ENCODE results near the gene DOHH. TPM values are rescaled to one million over a fixed set of nuclear protein-coding genes. Genes with fewer than 3 reads are reported as not detected.

DOHH gene
- total and polyA plus RNA-seq, 2 donors (not counting 3 experiments of a cell fraction or from before 2014, with no cell fraction given): 8.7 to 15.2 TPM

- no peak overlapping the region for H3K4me2 ChIP-seq (ENCODE audit: insufficient read depth, low read length)
- CTCF ChIA-PET: no interaction called here
These were observed 9.1 kb upstream of the DOHH start for GRCh38 chr19:3509566-3509989.

GRCh38 chr19:3508771-3509535 lies 8.5 kb upstream of the DOHH start:
- H3K27ac ChIP-seq (ENCODE audit: insufficient read depth, low read depth, low read length): peak overlapping the region; percentile 51
- CTCF ChIA-PET: no interaction called here
- H3K4me1 ChIP-seq (ENCODE audit: control insufficient read depth, extremely low read depth, insufficient read depth, low read length): peaks cover 10% of the 10 kb centered on the region
- H3K36me3 ChIP-seq (ENCODE audit: control insufficient read depth in 2 of 2, extremely low read depth in 1 of 2, insufficient read depth in 2 of 2, low read length in 2 of 2): peaks cover 0 to 10% of the 10 kb centered on the region in 2 experiments
- no TSS peak for BruUV-seq (replicated peaks)
- no peak overlapping the region for H2AFZ ChIP-seq (ENCODE audit: low read depth, low read length)
- DNase-seq (ENCODE audit: low read depth, low spot score) (no peak), FAIRE-seq (no peak)
- no peak overlapping the region for H3K4me2 ChIP-seq (ENCODE audit: insufficient read depth, low read length)
- no peaks in the 10 kb centered on the region for H3K9me3 ChIP-seq (replicated peaks; ENCODE audit: control insufficient read depth, insufficient read depth, low read length)
- no peak overlapping the region for H3K4me3 ChIP-seq (replicated peaks in 1 of 3; ENCODE audit: insufficient read depth in 1 of 3, low read depth in 1 of 3, low read length in 3 of 3)
- peaks cover 78% of the 10 kb centered on the region for H3K79me2 ChIP-seq (ENCODE audit: control insufficient read depth, insufficient read depth, low read length)
- intact Hi-C loops (cut with micrococcal nuclease) (no loop called here), dilution Hi-C loops (cut with MboI; ENCODE audit: extremely low pct_ligation_motif_present, low sequenced_read_pairs) (no loop called here)
- POLR2A ChIA-PET: no interaction called here
- no peaks in the 10 kb centered on the region for H4K20me1 ChIP-seq (replicated peaks; ENCODE audit: control insufficient read depth, extremely low read depth, insufficient read depth, low read length)
- no peak overlapping the region for H3K9ac ChIP-seq (replicated peaks; ENCODE audit: extremely low read depth, insufficient read depth, low read length)
- no peaks in the 10 kb centered on the region for H3K9me1 ChIP-seq (replicated peaks; ENCODE audit: control insufficient read depth, extremely low read depth, insufficient read depth, low read length)
- no peaks in the 10 kb centered on the region for H3K27me3 ChIP-seq (ENCODE audit: control insufficient read depth in 2 of 2, insufficient read depth in 2 of 2, low read length in 2 of 2)
- TF ChIP-seq, protein P1, sequence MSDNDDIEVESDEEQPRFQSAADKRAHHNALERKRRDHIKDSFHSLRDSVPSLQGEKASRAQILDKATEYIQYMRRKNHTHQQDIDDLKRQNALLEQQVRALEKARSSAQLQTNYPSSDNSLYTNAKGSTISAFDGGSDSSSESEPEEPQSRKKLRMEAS (IDR thresholded peaks at IDR 0.05; ENCODE audit: insufficient read depth, insufficient read length): no peak
- no peak for TF ChIP-seq FOS (IDR thresholded peaks at IDR 0.05; ENCODE audit: borderline replicate concordance, insufficient read depth, low read length)
- TF ChIP-seq GATA2 (IDR thresholded peaks at IDR 0.05; ENCODE audit: insufficient read depth, insufficient read length, low read depth, low read length): no peak
- TF ChIP-seq CTCF (IDR thresholded peaks at IDR 0.05; ENCODE audit: extremely low read depth in 1 of 2, insufficient read depth in 1 of 2, low read depth in 1 of 2, low read length in 2 of 2): no peak
- no peak for TF ChIP-seq POLR2A (IDR thresholded peaks at IDR 0.05; ENCODE audit: low read depth, low read length)
- TF ChIP-seq POLR2AphosphoS5 (IDR thresholded peaks at IDR 0.05; ENCODE audit: insufficient read depth, low read depth, low read length): no peak
- TF ChIP-seq MYC (IDR thresholded peaks at IDR 0.05; ENCODE audit: low read depth, low read length): no peak
- TF ChIP-seq EZH2 (IDR thresholded peaks at IDR 0.05; ENCODE audit: borderline replicate concordance, low read depth, low read length, severe bottlenecking): no peak
- no peak for TF ChIP-seq JUN (IDR thresholded peaks at IDR 0.05; ENCODE audit: borderline replicate concordance, insufficient read depth, insufficient read length, low read depth)

More at GRCh38 chr19:3509566-3509989, 9.1 kb upstream of the DOHH start:
- no peaks in the 10 kb centered on the region for H3K9me3 ChIP-seq (replicated peaks; ENCODE audit: control insufficient read depth, insufficient read depth, low read length)
- H4K20me1 ChIP-seq (replicated peaks; ENCODE audit: control insufficient read depth, extremely low read depth, insufficient read depth, low read length): no peaks in the 10 kb centered on the region
- H3K4me1 ChIP-seq (ENCODE audit: control insufficient read depth, extremely low read depth, insufficient read depth, low read length): peaks cover 10% of the 10 kb centered on the region
- no peaks in the 10 kb centered on the region for H3K27me3 ChIP-seq (ENCODE audit: control insufficient read depth in 2 of 2, insufficient read depth in 2 of 2, low read length in 2 of 2)
- FAIRE-seq (peak; percentile 85), DNase-seq (ENCODE audit: low read depth, low spot score) (no peak)
- no peaks in the 10 kb centered on the region for H3K9me1 ChIP-seq (replicated peaks; ENCODE audit: control insufficient read depth, extremely low read depth, insufficient read depth, low read length)
- H3K79me2 ChIP-seq (ENCODE audit: control insufficient read depth, insufficient read depth, low read length): peaks cover 84% of the 10 kb centered on the region
- H3K9ac ChIP-seq (replicated peaks; ENCODE audit: extremely low read depth, insufficient read depth, low read length): no peak overlapping the region
- BruUV-seq (replicated peaks): no TSS peak
- TF ChIP-seq FOS (IDR thresholded peaks at IDR 0.05; ENCODE audit: borderline replicate concordance, insufficient read depth, low read length) (no peak), GATA2 (IDR thresholded peaks at IDR 0.05; ENCODE audit: insufficient read depth, insufficient read length, low read depth, low read length) (no peak), MYC (IDR thresholded peaks at IDR 0.05; ENCODE audit: low read depth, low read length) (no peak)
- TF ChIP-seq, protein P1 (IDR thresholded peaks at IDR 0.05; ENCODE audit: insufficient read depth, insufficient read length): no peak
- peaks cover 0 to 10% of the 10 kb centered on the region in 2 experiments for H3K36me3 ChIP-seq (ENCODE audit: control insufficient read depth in 2 of 2, extremely low read depth in 1 of 2, insufficient read depth in 2 of 2, low read length in 2 of 2)
- POLR2A ChIA-PET: no interaction called here
- no peak overlapping the region for H2AFZ ChIP-seq (ENCODE audit: low read depth, low read length)
- H3K27ac ChIP-seq (ENCODE audit: insufficient read depth, low read depth, low read length): peak overlapping the region; percentile 51
- intact Hi-C loops (cut with micrococcal nuclease) (no loop called here), dilution Hi-C loops (cut with MboI; ENCODE audit: extremely low pct_ligation_motif_present, low sequenced_read_pairs) (no loop called here)
- no peak overlapping the region for H3K4me3 ChIP-seq (replicated peaks in 1 of 3; ENCODE audit: insufficient read depth in 1 of 3, low read depth in 1 of 3, low read length in 3 of 3)

Data from endothelial cell of umbilical vein (primary cell).